NCI-H345 treated with DMSO at 0.1 percent for 48 hours (cell line): ENCODE measurements around the gene DHH.
A peak's percentile ranks its signal among the peaks of the same experiment; 100 is the strongest.
"Not testable (repeated sequence)": the region's sequence is repeated elsewhere in the genome, so short reads cannot be mapped to it uniquely, and the experiment has no call there.

Experiments used
- DNase-seq: peaks from one replicate; lab custom pipeline; 2025; ENCODE audit not compliant: unreplicated experiment; lab: John Stamatoyannopoulos, UW

Gene DHH

DNA sequence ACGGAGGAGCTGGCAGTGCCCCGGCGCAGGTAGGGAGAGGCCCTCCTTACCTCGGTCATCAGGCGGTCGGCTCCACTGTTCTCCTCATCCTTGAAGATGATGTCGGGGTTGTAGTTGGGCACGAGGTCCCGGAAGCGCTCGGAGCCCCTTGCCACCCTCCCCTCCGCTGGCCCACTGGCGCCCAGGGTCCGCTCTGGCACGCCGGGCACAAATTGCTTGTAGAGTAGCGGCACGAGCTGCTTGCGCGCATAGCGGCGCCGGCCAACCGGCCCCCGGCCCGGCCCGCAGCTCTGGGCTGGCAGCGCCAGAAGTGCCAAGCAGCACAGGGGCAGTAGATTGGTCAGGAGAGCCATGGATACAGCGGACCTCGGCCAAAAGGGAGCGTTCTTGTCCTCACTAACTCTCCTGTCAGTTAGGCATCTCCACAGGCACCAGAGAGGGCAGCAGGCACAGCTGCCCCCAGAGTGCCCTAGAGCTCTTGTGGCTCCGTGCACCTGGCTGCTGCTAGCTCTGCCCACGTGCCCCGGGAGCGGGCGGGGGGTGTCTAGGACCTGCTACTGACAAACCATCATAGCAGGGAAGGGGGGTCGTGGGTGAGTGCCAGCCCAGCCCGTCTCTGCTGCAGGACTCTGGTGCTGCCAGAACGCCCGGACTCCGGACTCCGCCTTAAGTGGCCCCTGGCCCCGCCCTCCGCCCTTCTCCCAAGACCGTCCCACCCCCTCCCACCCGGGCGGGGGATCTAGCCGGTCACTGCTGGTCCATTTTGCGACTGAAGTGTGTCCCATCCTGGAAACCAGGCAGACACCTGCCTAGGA is at the start of gene DHH:
Gene DHH, minus strand, starts transcription at position 642 of the 815 bp plus-strand sequence. Its CDS starts 289 bp downstream, at position 353.
- no peak for DNase-seq

DNA sequence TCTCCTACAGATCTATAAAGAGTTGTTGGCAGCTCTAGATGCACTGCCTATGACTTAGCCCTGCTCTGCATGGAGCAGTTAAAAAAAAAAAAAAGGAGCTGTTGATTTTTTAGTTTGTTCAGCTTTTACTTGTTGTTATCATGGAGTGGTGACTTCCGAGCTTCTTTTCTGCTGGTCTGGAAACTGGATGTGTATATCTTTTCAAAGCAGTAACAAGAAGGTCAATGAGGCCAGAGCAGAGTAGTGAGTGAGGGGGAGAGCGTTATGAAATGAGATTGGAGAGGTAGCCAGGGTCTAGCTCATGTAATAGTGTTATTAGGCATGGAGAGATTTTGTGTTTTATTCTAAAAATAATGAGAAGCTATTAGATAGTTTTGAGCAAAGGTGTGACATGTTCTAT is 49.8 kb upstream of the DHH start:
- DNase-seq = no peak

DNA sequence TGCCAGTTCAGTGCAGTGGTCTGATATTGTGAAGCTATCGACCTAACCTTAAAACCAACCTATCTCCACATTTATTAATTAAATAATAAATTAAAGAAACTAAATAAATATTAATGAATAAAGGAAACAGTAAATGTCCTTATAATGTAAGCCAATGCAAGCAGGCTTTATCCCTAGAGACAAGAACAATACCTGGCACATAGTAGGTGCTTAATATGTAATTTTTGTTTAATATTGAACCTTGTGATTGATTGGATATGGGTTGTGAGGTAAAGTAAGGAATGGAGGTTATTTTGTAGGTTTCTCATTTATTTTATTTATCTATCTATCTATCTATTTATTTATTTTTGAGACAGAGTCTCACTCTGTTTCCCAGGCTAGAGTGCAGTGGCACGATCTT is 44.4 kb upstream of the DHH start:
- DNase-seq = no peak

DNA sequence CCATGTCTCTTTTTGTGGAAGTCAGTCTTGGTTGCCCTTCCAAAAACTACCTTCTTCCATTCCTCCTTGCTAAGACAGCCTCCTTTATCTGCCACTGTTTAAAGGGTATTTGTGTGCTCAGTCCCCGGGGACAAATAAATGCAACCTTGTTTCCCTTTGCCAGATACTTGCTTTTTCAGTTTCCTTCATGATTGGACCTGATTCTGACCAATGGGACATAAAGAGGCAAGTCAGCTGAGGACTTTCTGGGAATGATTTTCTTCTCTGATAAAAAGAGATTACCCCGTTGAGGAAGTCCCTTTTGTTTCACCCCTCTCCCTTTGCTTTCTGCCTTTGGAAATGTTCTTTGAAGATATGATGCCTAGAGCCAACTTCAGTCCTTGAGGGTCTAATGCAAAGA is 44.0 kb upstream of the DHH start:
- DNase-seq = no peak

DNA sequence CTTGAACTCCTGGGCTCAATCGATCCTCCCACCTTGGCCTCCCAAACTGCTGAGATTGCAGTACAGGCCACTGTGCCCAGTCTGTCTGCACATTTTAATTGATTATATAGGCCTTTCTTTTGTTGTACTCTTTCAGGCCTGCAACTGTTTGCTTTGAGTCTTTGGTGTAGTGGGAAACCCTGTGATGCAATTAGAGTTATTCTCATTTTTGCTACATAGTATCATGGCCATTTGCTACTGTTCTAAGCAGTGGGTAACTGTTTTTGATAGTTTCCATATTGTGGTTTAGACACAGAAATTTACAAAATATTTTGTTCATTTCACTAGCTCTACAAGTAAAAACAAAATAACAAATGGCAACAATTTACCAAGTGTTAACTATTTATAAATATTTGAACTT is 42.9 kb upstream of the DHH start:
- DNase-seq = no peak

DNA sequence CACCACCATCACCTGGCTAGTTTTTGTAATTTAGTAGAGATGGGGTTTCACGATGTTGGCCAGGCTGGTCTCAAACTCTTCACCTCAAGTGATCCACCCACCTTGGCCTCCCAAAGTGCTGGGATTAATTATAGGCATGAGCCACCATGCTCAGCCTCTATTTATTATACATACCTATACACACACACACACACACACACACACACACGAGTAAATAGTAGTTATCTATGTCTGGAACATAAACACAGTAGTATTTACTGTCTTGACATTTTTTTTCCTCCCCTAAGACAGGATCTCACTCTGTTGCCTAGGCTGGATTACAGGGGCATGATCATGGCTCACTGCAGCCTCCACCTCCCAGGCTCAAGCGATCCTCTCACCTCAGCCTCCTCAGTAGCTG is 42.4 kb upstream of the DHH start:
- DNase-seq = not testable (repeated sequence)

DNA sequence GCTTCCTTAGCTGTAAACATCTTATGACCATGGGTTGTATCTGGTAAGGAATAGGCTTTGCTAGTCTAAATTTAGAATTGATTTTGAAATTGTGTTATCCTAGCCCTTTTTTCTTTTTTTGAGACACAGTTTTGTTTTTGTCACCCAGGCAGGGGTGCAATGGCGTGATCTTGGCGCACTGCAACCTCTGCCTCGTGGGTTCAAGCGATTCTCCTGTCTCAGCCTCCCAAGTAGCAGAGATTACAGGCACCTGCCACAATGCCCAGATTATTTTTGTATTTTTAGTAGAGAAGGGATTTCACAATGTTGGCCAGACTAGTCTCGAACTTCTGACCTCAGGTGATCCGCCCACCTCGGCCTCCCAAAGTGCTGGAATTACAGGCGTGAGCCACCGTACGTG is 39.0 kb upstream of the DHH start:
- no peak for DNase-seq

DNA sequence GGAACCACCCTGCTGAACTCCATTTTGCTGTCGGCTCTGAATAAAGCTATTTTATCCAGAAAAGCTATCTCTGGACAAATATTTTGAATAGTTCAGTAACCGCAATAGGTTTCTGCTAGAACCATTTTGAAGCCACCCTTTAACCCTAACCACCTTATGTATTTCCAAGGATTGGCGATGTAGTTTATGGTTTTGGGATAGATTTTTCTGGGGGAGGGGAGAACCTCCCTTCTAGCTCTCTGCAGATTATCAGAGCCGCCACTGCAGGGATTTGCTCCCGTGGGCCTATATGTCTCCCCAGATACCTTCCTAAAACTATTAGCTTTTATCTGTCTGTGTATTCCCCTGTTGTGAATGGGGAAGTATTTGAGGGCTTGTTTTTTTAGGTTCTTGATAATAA is 38.4 kb upstream of the DHH start:
- no peak for DNase-seq

DNA sequence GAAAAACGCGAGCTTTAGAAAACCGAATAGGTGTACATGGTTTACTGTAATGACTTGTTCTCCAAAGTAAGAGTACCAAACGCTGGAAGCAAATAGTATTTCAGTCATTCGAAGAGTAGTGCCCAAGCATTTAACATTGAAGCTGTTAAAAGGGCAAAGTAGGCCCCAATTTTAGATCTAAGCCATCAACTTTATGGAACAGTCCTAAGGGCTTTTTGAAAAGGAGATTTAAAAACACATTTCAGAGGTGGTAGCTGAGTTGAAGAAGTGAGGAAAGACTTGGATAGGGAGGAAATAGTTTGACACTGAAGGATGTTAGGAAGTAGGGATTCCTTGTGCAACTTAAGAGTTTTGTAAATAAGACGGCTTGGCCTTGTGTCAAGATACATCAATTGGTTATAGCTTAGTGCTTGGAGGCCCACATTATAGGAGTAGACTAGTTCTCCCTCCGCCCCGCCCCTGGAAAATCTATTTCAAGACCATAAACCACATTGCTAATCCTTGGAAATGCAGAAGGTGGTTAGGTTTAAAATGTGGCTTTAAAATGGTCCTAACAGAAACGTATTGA is 37.4 kb upstream of the DHH start:
- no peak for DNase-seq

DNA sequence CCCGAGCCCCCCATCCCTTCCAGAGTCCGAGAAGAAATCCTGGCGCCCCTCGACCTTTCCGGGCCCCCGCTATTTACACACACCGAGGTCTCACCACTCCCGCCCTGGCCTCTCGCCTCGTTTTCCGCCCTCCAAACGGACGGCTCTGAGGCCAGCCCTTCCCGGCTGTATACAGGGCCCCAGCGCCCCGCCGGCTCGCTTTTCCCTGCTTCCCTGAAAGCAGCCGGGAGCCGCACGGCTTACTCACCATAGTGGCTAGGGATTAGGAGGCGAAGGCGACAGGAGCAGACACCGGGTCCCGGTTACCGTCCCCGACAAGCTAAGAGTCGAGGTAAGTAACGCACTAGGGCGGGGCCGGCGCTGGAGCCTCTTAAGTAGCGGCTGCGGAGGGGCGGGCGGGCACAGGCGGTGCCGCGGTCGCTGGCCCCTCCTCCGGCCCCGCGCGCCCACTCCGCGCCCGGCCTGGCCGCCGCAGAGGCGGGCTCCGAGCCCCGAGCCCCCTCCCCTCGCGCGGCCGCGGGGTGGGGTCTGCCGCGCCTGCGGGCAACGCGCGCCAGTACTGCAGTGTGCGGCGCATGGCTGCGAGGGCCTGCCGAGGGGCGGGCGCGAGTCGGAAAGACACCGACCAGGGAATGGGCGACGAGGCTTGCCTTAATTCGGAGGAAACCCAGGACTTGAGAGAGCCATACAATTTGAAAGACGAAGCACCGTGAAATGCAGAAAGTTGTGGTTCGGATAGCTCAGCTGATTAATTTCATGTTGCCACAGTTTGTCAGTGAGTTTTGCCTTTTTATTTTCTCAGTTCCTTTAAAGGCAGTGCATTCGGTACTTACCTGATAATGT is 36.7 kb upstream of the DHH start, which contains the start of gene TUBA1B:
Gene TUBA1B, minus strand, starts transcription at position 345 of the 843 bp plus-strand sequence. Its CDS starts 95 bp downstream, at position 250.
- peak; percentile 34 for DNase-seq

DNA sequence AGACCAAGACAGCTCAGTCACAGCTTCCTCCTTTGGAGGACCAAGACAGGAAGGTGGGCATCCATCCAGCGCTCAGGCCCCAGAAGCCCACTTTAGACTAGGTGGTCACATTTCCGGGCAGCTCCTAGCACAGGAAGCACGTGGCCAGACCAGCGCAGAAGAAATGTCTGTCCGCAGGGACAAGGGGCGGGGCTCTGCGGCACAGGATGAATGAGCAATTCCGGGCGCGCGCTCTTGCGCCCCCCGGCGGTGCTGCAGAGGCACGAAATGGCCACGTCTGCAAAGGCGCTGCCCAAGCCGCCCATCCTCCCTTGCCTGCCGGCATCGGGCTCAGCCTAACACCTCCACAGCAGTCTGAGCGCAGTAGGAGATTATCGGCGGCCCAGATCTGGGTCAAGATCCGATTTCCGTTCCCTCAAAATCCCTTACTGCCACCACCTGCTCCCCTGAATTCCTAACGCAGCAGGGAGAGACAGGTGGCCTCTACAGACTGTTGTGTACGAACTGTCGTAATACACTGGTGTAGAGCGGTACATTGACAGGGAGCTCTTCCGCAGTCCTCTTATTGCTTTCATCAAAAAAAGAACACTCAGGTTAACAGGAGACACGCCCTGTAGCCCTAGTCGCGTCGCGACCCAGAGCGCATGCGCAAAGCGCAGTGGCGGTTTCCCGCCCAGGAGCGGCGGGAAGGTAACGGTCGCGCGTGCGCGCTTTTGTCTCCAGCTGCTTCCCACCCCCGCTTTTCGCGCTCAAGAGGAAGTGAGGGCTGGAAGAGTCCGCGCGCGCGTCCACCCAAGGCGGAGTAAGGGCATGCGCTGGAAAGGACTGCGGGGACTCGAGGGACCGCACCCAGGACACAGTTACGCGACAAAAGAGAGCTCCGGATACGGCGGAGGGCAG is 35.8 kb upstream of the DHH start:
- no peak for DNase-seq

DNA sequence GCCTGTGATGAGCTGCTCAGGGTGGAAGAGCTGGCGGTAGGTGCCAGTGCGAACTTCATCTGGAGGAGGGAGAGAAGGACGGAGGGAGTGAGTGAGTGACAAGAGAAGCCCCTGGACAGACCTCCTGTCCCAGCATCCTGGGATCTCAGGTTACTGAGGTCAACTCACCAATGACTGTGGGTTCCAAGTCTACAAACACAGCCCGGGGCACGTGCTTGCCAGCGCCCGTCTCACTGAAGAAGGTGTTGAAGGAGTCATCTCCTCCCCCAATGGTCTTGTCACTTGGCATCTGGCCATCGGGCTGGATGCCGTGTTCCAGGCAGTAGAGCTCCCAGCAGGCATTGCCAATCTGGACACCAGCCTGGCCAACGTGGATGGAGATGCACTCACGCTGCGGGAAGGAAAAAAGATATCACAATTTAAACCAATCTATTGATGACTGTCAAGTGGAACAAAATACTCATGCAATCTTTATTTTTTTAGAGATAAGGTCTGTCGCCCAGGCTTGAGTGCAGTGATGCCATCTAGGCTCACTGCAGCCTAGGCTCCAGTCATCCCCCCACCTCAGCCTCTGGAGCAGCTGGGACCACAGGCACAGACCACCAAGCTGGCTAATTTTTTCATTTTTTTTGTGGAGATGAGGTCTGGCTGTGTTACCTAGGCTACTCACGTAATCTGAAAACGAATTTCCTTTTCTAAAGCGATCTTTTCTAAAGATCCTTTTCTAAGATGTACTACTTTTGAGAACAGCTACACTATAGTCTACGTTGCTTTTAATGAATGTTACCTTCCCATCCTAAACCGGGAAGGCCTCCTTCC is 34.9 kb upstream of the DHH start:
- no peak for DNase-seq

DNA sequence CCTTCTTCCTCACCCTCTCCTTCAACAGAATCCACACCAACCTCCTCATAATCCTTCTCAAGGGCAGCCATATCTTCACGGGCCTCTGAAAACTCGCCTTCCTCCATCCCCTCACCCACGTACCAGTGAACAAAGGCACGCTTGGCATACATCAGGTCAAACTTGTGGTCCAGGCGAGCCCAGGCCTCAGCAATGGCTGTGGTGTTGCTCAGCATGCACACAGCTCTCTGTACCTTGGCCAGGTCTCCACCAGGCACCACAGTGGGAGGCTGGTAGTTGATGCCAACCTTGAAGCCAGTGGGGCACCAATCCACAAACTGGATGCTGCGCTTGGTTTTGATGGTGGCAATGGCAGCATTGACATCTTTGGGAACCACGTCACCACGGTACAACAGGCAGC is 33.4 kb upstream of the DHH start:
- DNase-seq = not testable (repeated sequence)

DNA sequence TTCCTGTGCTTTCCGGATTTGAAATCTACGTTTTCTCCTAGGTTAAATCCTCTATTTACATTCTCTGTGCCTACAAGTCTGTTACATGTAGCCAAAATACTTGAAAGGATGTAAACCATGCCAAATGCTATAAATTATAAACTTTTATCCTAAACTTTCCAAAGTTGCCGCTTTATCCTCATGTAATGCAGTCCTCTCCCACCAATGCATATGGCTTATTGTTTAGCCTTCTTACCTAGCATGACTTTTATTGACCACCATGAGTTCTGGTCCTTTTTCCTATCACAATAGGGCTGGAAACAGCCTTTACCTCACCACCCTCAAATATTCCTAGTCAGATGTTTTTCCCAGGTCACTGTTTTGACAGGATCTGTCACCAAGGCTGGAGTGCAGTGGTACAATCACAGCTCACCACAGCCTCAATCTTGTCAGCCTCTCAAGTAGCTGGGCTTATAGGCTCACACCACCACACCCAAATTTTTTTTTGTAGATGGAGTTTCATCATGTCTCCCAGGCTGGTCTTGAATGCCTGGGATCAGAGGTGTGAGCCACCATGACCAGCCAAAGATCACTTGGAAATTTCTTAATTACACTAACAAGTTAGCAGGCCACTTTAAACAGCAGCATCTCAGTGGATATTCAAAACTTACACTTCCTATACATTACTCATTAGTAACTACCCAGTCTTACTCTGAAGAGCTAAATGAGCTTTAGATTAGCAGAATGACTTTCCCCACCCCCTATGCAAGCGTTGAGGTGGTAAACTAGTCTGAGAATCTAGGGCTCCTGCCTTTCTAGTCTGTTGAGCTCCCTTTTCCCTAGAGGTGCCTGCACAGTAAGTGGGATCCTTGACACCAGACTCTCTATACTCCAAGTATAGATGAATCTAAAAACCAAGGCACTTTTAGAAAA is 32.5 kb upstream of the DHH start:
- DNase-seq = no peak

DNA sequence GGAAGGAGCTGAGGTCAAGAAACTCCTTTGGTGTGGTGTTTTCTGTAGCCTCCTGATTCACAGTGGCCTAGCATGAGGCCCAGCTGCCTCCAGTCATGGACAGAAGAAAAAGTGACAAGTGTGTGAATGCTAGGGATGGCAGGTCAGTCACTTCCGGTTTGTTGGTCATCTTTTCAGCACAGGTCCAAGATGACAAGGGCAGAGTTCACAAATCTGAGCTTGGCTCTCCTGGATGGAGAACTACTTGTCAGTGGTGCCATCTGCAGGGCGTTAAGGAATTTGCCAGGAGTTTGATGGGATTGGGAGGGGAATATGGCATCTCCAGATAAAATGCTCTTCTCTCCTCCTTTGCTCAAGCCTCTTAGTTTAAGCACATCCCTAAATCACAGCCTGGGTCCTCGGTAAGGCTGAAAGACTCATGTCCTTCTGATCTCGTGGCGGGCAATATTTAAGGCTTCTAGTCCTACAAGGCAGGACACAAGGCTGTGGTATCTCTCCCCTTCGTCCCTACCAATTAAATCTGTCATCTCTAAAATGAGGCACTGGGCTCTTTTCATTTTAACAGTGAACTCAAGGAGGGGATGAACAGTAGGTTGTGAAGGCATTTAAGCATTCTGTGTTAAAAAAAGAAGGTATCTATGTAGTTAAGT is 26.6 kb upstream of the DHH start:
- DNase-seq = no peak

DNA sequence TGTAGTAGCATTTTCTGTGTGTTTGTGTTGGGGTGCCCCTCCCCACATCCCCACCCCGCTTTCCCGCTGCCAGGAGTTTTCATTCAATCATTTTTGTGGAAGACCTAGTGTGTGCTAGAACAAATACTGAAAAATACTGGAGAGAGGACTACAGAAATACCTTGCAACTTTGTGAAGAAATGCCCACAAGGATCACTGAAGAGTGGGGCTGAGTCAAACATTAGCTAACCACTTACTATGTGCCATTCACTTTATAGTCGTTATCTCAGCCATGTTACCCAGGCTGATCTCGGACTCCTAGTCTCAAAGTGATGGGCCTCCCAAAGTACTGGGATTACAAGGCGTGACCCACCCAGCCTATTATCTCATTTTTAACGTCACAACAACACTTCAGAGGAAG is 16.6 kb upstream of the DHH start:
- no peak for DNase-seq

DNA sequence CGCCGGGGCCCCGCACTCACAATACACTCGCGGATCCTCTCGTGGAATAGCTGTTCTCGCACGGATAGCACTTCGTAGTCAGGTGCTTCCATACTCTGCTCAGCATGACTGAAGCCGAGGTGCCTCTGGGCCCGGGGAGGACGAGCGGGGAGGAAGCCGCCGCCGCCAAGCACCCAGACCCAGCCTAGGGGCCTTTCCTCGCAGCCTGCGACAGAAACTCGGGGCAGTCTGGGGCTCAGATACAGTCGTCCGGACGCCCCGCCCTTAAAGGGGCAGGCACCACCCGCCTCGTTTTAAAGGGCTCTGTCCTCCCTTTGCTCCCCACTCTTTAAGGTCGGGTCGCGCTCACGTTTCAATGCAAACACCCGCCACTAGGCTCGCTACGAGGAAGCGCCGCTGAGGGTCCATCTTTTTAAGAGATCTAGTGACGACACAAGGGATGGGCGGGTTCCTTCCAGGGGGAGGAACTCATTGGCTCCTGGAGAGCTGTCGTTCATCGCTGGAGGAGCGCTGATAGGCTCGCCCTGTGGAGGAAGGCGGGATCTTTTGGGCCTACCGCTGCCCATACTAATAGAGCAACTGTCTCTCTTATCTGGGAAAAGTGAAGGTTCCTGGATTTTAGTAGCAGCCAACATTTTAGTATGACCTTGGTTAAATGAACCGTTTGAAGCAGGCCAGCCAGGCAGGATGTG is 16.0 kb upstream of the DHH start, which contains the start of gene LMBR1L:
Gene LMBR1L, minus strand, starts transcription at position 384 of the 692 bp plus-strand sequence. Its CDS starts 292 bp downstream, at position 92.
- DNase-seq = peak; percentile 35
